Inferior parietal cortex (tissue), 1 donor: ENCODE data around the gene MRGPRE.

Experiments
- DNase-seq: peaks from one replicate; pipeline ENCODE4 v3.0.0-alpha.2; 2016; ENCODE audit errors: extremely low spot score

MRGPRE gene

GRCh38 chr11:3196161-3197043 lies 35.8 kb downstream of the MRGPRE start:
- no peak for DNase-seq

- DNase-seq: no peak
These were observed 36.7 kb downstream of the MRGPRE start for GRCh38 chr11:3195251-3196160.

- no peak for DNase-seq
These were observed 38.0 kb downstream of the MRGPRE start for GRCh38 chr11:3194016-3194816.

- DNase-seq: no peak
These were observed 38.7 kb downstream of the MRGPRE start for GRCh38 chr11:3193373-3194015.

GRCh38 chr11:3192511-3193372 lies 39.5 kb downstream of the MRGPRE start:
- no peak for DNase-seq

DNA sequence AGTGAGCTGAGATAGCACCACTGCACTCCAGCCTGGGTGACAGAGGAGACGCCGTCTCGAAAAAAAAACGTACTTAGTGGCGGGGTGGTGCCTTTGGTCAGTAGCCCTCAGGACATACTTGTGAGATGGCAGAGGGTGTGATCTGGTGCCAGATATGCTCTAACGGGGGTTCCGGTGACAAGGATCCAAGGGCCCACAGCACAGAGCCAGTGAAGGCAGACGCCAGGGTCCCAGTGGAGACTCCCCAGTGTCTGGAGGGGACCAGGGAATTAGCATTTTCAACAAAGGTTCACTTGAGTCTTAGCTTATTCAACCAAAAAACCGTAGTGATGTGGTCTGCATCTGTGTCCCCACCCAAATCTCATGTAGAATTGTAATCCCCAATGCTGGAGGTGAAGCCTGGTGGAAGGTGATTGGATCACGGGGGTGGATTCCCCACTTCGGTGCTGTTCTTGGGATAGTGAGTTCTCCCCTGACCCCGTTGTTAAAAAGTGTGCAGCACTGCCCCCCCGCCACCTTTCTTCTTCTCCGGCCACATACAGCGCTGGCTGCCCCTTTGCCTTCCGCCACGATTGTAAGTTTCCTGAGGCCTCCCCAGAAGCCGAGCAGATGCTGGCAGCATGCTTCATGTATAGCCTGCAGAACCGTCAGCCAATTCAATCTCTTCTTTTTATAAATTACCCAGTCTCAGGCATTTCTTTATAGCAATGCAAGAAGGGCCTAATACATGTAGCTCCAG lies 40.5 kb downstream of the MRGPRE start:
- DNase-seq: no peak

- no peak for DNase-seq
These were observed 41.6 kb downstream of the MRGPRE start for GRCh38 chr11:3190600-3190999.

DNA sequence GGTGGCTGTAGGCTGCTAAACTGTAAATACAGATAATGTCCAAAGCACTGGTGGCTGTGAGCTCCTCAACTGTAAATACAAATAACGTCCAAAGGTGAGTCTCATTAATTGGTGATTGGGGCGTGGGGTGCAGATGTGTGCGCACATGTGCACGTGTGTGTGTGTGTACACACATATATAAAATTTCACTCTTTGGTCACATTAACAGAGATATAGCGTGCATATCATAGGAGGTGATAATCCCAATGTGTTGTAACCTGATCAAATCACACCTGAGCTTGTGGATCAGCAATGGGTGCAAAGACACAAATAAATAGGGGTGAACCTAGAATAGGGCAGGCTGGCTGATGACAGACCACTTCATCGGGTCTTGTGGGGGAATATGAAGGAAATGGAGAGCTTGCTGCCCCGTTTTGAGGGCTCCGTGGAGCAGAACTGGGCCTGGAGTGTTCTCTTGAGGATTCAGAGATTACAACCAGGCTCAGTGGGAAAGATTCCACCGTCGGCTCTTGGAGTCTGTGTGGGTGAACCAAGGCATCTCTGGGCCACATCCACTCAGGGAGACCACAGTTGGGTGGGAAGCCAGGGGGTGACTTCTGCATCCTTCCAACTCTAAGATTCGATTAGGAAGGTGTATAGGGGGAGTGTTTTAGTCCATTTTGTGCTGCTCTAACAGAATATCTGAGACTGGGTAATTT lies 42.2 kb downstream of the MRGPRE start:
- no peak for DNase-seq

DNA sequence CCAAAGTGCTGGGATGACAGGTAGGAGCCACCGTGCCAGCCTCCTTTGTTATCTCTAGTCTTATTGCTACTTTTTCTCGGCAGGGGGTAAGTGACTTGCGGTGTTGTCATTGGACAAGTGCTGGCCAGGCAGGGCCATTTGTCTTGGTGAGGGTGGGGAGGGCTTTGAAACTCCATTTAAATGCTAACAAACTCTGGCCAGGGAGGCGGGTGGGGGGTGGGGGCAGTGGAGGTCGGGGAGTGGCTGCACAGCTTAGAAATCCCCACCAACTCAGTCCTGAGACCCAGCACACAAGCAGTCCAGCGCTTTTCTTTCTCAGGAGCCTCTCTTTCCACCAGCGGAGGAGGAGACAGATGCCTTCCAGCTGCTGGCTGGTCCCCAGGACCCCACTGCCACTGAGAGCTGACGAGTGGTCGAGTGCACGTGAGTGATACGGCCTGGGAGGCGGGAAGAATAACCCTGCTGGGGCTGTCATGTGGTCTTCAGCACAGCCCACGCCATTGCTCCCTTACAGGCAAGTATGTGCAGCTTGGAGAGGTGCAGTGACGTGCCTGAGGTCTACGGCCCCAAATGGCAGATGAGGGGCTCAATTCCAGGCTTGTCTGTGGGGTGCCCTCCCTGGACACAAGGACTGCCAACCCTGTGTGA lies 42.9 kb downstream of the MRGPRE start:
- no peak for DNase-seq

DNA sequence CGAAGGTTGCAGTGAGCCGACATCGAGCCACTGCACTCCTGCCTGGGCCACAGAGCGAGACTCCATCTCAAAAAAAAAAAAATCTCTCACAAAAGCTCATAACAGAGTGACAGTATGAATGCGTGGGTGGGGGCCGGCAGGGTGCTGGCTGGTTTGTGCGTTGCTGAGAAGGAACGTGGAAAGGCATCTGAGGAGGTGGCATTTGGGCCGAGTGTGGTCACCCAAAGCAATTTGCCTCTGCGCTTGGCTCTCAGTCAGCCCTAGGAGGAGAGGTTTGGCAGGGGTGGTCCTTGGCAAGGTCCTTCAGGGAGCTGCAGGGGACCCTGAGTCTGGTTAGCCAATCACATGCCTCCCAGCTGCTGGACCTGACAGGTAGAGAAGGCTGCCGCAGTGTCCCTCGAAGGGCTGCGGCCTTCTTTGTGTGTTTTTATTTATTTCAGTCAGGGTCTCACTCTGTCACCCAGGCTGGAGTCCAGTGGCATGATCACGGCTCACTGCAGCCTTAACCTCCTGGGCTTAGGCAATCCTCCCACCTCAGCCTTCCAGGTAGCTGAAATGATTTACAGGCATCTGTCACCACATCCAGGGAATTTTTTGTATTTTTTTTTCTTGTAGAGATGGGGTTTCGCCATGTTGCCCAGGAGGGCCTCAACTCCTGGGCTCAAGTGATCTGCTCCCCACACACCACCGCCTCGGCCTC lies 43.6 kb downstream of the MRGPRE start:
- no peak for DNase-seq

DNA sequence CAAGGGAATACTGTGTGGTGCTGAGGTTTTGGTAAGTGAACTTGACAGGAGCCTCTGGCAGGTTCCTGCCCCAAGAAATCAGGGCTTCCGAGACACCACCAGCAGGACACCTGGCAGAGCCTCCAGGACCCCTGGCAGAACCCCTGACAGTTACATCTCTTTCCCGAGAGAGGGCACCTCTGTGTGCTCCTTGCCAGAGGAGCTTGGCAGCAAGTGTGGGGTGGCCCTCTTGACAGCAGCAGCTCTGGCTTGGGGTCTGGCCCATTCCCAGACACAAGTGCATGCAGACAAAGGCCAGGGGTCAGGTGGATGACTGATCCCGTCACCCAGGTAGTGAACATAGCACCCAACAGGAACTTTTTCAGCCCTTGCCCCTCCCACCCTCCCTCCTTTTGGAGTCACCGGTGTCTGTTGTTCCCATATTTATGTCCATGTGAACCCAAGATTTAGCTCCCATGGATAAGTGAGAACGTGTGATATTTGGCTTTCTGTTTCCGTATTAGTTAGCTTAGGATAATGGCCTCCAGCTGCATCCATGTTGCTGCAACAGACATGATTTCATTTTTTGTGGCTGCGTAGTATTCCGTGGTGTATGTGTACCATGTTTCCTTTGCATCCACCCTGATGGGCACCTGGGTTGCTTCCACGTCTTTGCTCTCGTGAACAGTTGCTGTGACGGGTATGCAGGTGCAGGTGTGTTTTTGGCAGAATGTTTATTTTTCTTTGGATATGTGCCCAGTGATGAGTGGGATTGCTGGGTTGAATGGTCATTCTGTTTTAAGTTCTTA lies 45.9 kb downstream of the MRGPRE start:
- DNase-seq: no peak

- no peak for DNase-seq
These were observed 47.4 kb downstream of the MRGPRE start for GRCh38 chr11:3184732-3185347.

- DNase-seq: no peak
These were observed 48.7 kb downstream of the MRGPRE start for GRCh38 chr11:3183523-3183922.

DNA sequence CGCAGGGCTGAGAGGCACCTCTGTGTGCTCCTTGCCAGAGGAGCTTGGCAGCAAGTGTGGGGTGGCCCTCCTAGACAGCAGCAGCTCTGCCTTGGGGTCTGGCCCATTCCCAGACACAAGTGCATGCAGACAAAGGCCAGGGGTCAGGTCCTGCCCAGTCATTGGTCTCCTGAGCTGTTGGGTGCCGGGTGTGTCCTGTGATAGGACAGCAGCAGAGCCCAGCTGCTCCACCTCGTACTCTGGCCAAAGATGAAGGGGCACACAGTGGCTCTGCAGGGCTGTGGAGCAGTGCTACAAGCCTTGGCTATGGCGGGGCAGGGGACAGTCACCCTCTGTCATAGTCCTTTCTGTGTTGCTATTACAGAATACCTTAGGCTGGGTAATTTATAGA lies 49.8 kb downstream of the MRGPRE start:
- DNase-seq: no peak

DNA sequence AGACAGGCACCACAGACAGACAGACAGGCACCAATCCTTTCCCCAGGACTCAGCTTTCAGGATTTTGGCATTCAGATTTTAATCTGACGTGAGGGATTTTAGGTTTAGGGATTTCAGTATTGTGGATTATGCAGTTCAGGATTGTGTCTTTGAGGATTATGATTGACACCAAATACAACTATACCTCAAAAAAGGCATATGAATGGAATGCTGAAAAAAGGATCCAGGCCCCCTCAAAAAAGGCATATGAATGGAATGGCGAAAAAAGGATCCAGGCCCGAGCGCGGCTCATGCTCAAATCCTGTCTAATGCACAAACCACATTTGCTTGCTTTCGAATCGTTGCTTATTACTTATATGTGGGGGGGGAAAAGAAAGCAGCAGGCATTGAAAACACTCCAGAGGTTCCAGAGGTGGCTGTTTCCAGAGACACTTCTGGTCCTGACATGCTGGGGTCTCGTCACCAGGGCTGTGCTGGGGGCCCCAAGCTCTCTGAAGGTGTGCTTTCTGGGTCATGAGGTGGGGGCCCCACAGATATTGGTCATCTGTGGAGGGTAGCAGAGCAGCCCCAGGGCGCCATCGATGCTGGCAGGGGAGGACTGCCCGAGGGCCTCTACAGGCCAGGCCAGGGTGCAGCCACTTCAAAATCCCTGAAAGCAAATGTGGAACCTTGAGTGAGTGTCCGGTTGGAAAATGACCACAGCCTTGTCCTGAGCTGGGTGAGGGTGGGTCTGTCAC lies 50.3 kb downstream of the MRGPRE start:
- no peak for DNase-seq

GRCh38 chr11:3180869-3181268 lies 51.3 kb downstream of the MRGPRE start:
- DNase-seq: no peak
